ENCODE results near the gene NEK4. TPM values are rescaled to one million over a fixed set of nuclear protein-coding genes. Genes with fewer than 3 reads are reported as not detected.

Gene NEK4
- total and polyA plus RNA-seq, 12 donors, result 4.9 to 43.9 (median 27.4) TPM

GRCh38 chr3:52682016-52682415 is 88.7 kb downstream of the NEK4 start:
- Histone ChIP-seq H3K4me3 (no peak overlapping the region), H3K4me1 (replicated peaks in 1 of 2) (peaks cover 37 to 61% of the 10 kb centered on the region in 2 donors), H3K27me3 (no peaks in the 10 kb centered on the region), H3K9me3 (replicated peaks in 1 of 3) (no peaks in the 10 kb centered on the region), H3K36me3 (replicated peaks in 1 of 2) (peaks cover 0 to 17% of the 10 kb centered on the region in 2 donors), H3K27ac (peak overlapping the region in 4 of 5 donors; percentile 55 to 96 (median 66))
- DNase-seq, result peak; percentile 46 to 71 (median 64)
- TF ChIP-seq CTCF (IDR thresholded peaks at IDR 0.05) (no peak), POLR2A (IDR thresholded peaks at IDR 0.05) (no peak)
- intact Hi-C loops (cut with DNase I), result loop anchor here (5.0 to 10.0 kb wide), 2 partner anchors 147 to 210 kb away; partner anchors contain the start of genes NT5DC2 (in 1 of the 2) and UQCC5 (in 1 of the 2)

GRCh38 chr3:52681596-52681995 is 89.1 kb downstream of the NEK4 start:
- no peak for DNase-seq
- H3K4me3 ChIP-seq, result no peak overlapping the region
- TF ChIP-seq CTCF (IDR thresholded peaks at IDR 0.05) (no peak), POLR2A (IDR thresholded peaks at IDR 0.05) (no peak)
- H3K27me3 ChIP-seq, result no peaks in the 10 kb centered on the region
- peak overlapping the region in 4 of 5 donors; percentile 55 to 96 (median 66) for H3K27ac ChIP-seq
- H3K4me1 ChIP-seq (replicated peaks in 1 of 2), result peaks cover 33 to 57% of the 10 kb centered on the region in 2 donors
- H3K36me3 ChIP-seq (replicated peaks in 1 of 2), result peaks cover 0 to 22% of the 10 kb centered on the region in 2 donors
- WGBS, 4 donors, result 48 to 62% (median 56%) methylated on average over 3 of the region's 3 CpGs
- no peaks in the 10 kb centered on the region for H3K9me3 ChIP-seq (replicated peaks in 1 of 3)
- intact Hi-C loops (cut with DNase I), result loop anchor here (5.0 to 10.0 kb wide), 2 partner anchors 147 to 209 kb away; partner anchors contain the start of genes NT5DC2 (in 1 of the 2) and UQCC5 (in 1 of the 2)

- no peak for DNase-seq
- Histone ChIP-seq H3K27ac (no peak overlapping the region), H3K27me3 (no peaks in the 10 kb centered on the region), H3K4me3 (no peak overlapping the region), H3K36me3 (replicated peaks in 1 of 2) (peaks cover 0 to 35% of the 10 kb centered on the region in 2 donors), H3K9me3 (replicated peaks in 1 of 3) (no peaks in the 10 kb centered on the region), H3K4me1 (replicated peaks in 1 of 2) (peaks cover 29 to 52% of the 10 kb centered on the region in 2 donors)
- WGBS, 4 donors, result 61 to 82% (median 75%) methylated on average over 1 of the region's 1 CpG
- TF ChIP-seq CTCF (IDR thresholded peaks at IDR 0.05) (no peak), POLR2A (IDR thresholded peaks at IDR 0.05) (no peak)
- intact Hi-C loops (cut with DNase I), result loop anchor here (5.0 to 10.0 kb wide), 2 partner anchors 145 to 208 kb away; partner anchors contain the start of genes NT5DC2 (in 1 of the 2) and UQCC5 (in 1 of the 2)
Observed at GRCh38 chr3:52679811-52680210, 90.9 kb downstream of the NEK4 start.

DNA sequence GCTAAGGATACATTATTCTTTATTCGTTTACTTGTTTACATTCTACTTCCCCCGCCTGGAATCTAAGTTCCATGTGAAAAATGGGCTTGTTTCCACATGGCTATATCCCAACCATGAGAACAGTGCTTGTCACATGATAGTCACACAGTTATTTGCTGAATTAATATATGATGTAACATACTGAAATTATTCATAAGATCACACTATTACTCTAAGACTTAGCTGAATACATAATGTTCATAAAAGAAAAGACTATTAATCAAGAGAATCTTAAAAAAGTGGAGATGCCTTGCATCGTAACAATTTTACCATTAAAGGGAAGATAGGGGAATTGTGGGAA is 91.6 kb downstream of the NEK4 start:
- Histone ChIP-seq H3K27ac (no peak overlapping the region), H3K4me1 (replicated peaks in 1 of 2) (peaks cover 23 to 46% of the 10 kb centered on the region in 2 donors), H3K9me3 (replicated peaks in 1 of 3) (no peaks in the 10 kb centered on the region), H3K4me3 (no peak overlapping the region), H3K36me3 (replicated peaks in 1 of 2) (peaks cover 0 to 39% of the 10 kb centered on the region in 2 donors), H3K27me3 (no peaks in the 10 kb centered on the region)
- 91 to 97% (median 91%) methylated on average over 3 of the region's 3 CpGs for WGBS, 4 donors
- intact Hi-C loops (cut with DNase I), result no loop called here
- no peak for DNase-seq
- TF ChIP-seq POLR2A (IDR thresholded peaks at IDR 0.05) (no peak), CTCF (IDR thresholded peaks at IDR 0.05) (no peak)

Data from adrenal gland (tissue), 12 donors.